H9 (cell line): ENCODE results near the gene ORAI3. TPM values are rescaled to one million over a fixed set of nuclear protein-coding genes. Genes with fewer than 3 reads are reported as not detected.

Source experiments
- DNase-seq: peaks from one replicate; pipeline ENCODE4 v3.0.0-alpha.2; 2017
- H2AFZ ChIP-seq: one replicate; pipeline ENCODE4 v1.6.1; 2013; ENCODE audit warnings: mild to moderate bottlenecking, low read length, control low read depth, moderate library complexity
- H2AK5ac ChIP-seq: 2 replicates; pipeline ENCODE4 v1.6.1; 2013; ENCODE audit warnings: low read length, control low read depth, mixed read lengths; ENCODE audit not compliant: insufficient read length
- H2BK120ac ChIP-seq: one replicate; pipeline ENCODE4 v1.6.1; 2013; ENCODE audit warnings: low read depth, mild to moderate bottlenecking, low read length, control low read depth, inconsistent platforms; ENCODE audit not compliant: poor library complexity, severe bottlenecking
- H2BK12ac ChIP-seq: 2 replicates; pipeline ENCODE4 v1.6.1; 2013; ENCODE audit warnings: low read length, control low read depth, mixed read lengths, low read depth; ENCODE audit not compliant: insufficient read length
- H2BK15ac ChIP-seq: 2 replicates; pipeline ENCODE4 v1.6.1; 2013; ENCODE audit warnings: low read depth, low read length, control low read depth
- H2BK20ac ChIP-seq: one replicate; pipeline ENCODE4 v1.6.1; 2013; ENCODE audit warnings: low read depth, mild to moderate bottlenecking, low read length, control low read depth, inconsistent platforms; ENCODE audit not compliant: poor library complexity, severe bottlenecking
- H2BK5ac ChIP-seq: 2 replicates; pipeline ENCODE4 v1.6.1; 2013; ENCODE audit warnings: low read length, control low read depth, mixed read lengths; ENCODE audit not compliant: insufficient read length
- H3K14ac ChIP-seq: 2 replicates; pipeline ENCODE4 v1.6.1; 2013; ENCODE audit warnings: low read length, control low read depth; ENCODE audit not compliant: insufficient read depth
- H3K18ac ChIP-seq: 2 replicates; pipeline ENCODE4 v1.6.1; 2013; ENCODE audit warnings: low read depth, mild to moderate bottlenecking, mixed read lengths, low read length, control low read depth; ENCODE audit not compliant: insufficient read length
- H3K23ac ChIP-seq: 2 replicates; pipeline ENCODE4 v1.6.1; 2013; ENCODE audit warnings: low read length, control low read depth, mixed read lengths, low read depth; ENCODE audit not compliant: insufficient read length
- H3K23me2 ChIP-seq: 2 replicates; pipeline ENCODE4 v1.6.1; 2013; ENCODE audit warnings: low read depth, mild to moderate bottlenecking, mixed read lengths, low read length, control low read depth; ENCODE audit not compliant: insufficient read length, poor library complexity, severe bottlenecking
- H3K27ac ChIP-seq: 2 replicates; pipeline ENCODE4 v1.5.1; 2013; ENCODE audit warnings: low read length, control low read depth, mixed read lengths, low read depth; ENCODE audit not compliant: insufficient read length
- H3K27me3 ChIP-seq: 2 replicates; pipeline ENCODE4 v1.6.1; 2013; ENCODE audit warnings: low read length, control low read depth, inconsistent platforms; ENCODE audit not compliant: insufficient read depth
- H3K4ac ChIP-seq: 2 replicates; pipeline ENCODE4 v1.6.1; 2013; ENCODE audit warnings: low read depth, mild to moderate bottlenecking, control low read depth, inconsistent platforms, low read length, moderate library complexity
- H3K4me1 ChIP-seq: 2 replicates; pipeline ENCODE4 v1.6.1; 2013; ENCODE audit warnings: low read length, control low read depth, inconsistent platforms; ENCODE audit not compliant: insufficient read depth
- H3K4me2 ChIP-seq: 2 replicates; pipeline ENCODE4 v1.6.1; 2013; ENCODE audit warnings: low read length, control low read depth, mixed read lengths; ENCODE audit not compliant: insufficient read length, insufficient read depth
- H3K56ac ChIP-seq: 2 replicates; pipeline ENCODE4 v1.6.1; 2013; ENCODE audit warnings: low read depth, mild to moderate bottlenecking, mixed read lengths, low read length, control low read depth; ENCODE audit not compliant: insufficient read length
- H3K79me1 ChIP-seq: 2 replicates; pipeline ENCODE4 v1.6.1; 2013; ENCODE audit warnings: low read depth, mild to moderate bottlenecking, moderate library complexity, low read length, control low read depth, inconsistent platforms; ENCODE audit not compliant: insufficient read depth, poor library complexity, severe bottlenecking
- H3K79me2 ChIP-seq: 2 replicates; pipeline ENCODE4 v1.6.1; 2013; ENCODE audit warnings: low read length, control low read depth, inconsistent platforms; ENCODE audit not compliant: insufficient read depth
- H3K9ac ChIP-seq: 2 replicates; pipeline ENCODE4 v1.6.1; 2013; ENCODE audit warnings: low read length, control low read depth, mixed read lengths; ENCODE audit not compliant: insufficient read length; ENCODE audit errors: extremely low read depth
- H3K9me3 ChIP-seq: one replicate; pipeline ENCODE4 v1.6.1; 2013; ENCODE audit warnings: low read depth, low read length, inconsistent platforms; ENCODE audit not compliant: control insufficient read depth
- H3T11ph ChIP-seq: one replicate; pipeline ENCODE4 v1.6.1; 2013; ENCODE audit warnings: mild to moderate bottlenecking, low read length, control low read depth, inconsistent platforms
- H4K20me1 ChIP-seq: one replicate; pipeline ENCODE4 v1.6.1; 2013; ENCODE audit not compliant: control insufficient read depth, insufficient read length, insufficient read depth
- H4K5ac ChIP-seq: 2 replicates; pipeline ENCODE4 v1.6.1; 2013; ENCODE audit warnings: low read depth, mild to moderate bottlenecking, mixed read lengths, low read length, control low read depth; ENCODE audit not compliant: insufficient read length
- H4K8ac ChIP-seq: replicated peaks from 2 replicates; pipeline ENCODE4 v1.6.1; 2013; ENCODE audit warnings: low read length, control low read depth, mixed read lengths, low read depth; ENCODE audit not compliant: insufficient read length
- H4K91ac ChIP-seq: 2 replicates; pipeline ENCODE4 v1.6.1; 2013; ENCODE audit warnings: low read depth, mild to moderate bottlenecking, moderate library complexity, mixed read lengths, low read length, control low read depth; ENCODE audit not compliant: insufficient read length
- H3K27ac Mint-ChIP-seq, 3 experiments: 2 replicates in 2 of 3; 3 replicates in 1 of 3; pipeline ENCODE4 v1.8.0; 2020 to 2021; ENCODE audit warnings: mixed read lengths in 3 of 3, mild to moderate bottlenecking in 1 of 3, moderate library complexity in 1 of 3
- H3K27me3 Mint-ChIP-seq: 2 replicates; pipeline ENCODE4 v1.8.0; 2021; ENCODE audit warnings: low read depth, mild to moderate bottlenecking, moderate library complexity, mixed read lengths
- H3K36me3 Mint-ChIP-seq, 3 experiments: 2 replicates in 2 of 3; 3 replicates in 1 of 3; pipeline ENCODE4 v1.8.0; 2020 to 2021; ENCODE audit warnings: low read depth in 3 of 3, mixed read lengths in 3 of 3; ENCODE audit not compliant: insufficient read depth in 1 of 3
- H3K4me1 Mint-ChIP-seq, 2 experiments: 2 replicates each; pipeline ENCODE4 v1.8.0; 2020; ENCODE audit warnings: mixed read lengths in 2 of 2
- H3K4me3 Mint-ChIP-seq, 2 experiments: 2 replicates in 1 of 2; 3 replicates in 1 of 2; pipeline ENCODE4 v1.8.0; 2020 to 2021; ENCODE audit warnings: mild to moderate bottlenecking in 2 of 2, mixed read lengths in 2 of 2, moderate library complexity in 1 of 2
- H3K9me3 Mint-ChIP-seq, 2 experiments: 2 replicates in 1 of 2; 3 replicates in 1 of 2; pipeline ENCODE4 v1.8.0; 2020; ENCODE audit warnings: mild to moderate bottlenecking in 2 of 2, mixed read lengths in 2 of 2, moderate library complexity in 1 of 2
- CTCF ChIP-seq: fragments of 200-600 bp; sonication (generic); conservative IDR thresholded peaks from 3 replicates; pipeline ENCODE4 v1.8.0; 2021; ENCODE audit warnings: antibody characterized with exemption, mild to moderate bottlenecking
- WGBS: extraction: QIAGEN DNeasy Blood & Tissue Kit; methylation state at CpG from one replicate; pipeline ENCODE4 v1.1.7; 2013; ENCODE audit warnings: missing lambda C conversion rate, low lambda C conversion rate, mixed read lengths; ENCODE audit not compliant: insufficient read length; ENCODE audit errors: extremely low coverage; 5-methylcytosine and 5-hydroxymethylcytosine counted together
- total RNA-seq: library from RNA; stranded (reverse); gene quantifications from 2 replicates; pipeline ENCODE4 v1.2.1, GENCODE V29; 2021

ORAI3 gene
- total RNA-seq, 1 experiment from 2014 or later = 6.9 TPM

- Histone ChIP-seq H4K91ac (no peak overlapping the region), H3K79me1 (no peaks in the 10 kb centered on the region), H3K18ac (peak overlapping the region; percentile 99), H4K5ac (peak overlapping the region; percentile 99), H2BK15ac (no peak overlapping the region), H3K27me3 (no peaks in the 10 kb centered on the region), H3K23ac (no peak overlapping the region), H2BK20ac (no peak overlapping the region), H2BK12ac (peak overlapping the region; percentile 99), H2BK120ac (peak overlapping the region; percentile 89), H3K56ac (peak overlapping the region; percentile 91), H3K4ac (no peak overlapping the region; the same call in 1 of the 2 replicates), H3K9ac (peak overlapping the region; percentile 96), H3K79me2 (no peaks in the 10 kb centered on the region), H3K23me2 (peaks cover 10% of the 10 kb centered on the region), H3K9me3 (no peaks in the 10 kb centered on the region), H3K4me1 (no peaks in the 10 kb centered on the region), H3K4me2 (peak overlapping the region; percentile 84), H2AK5ac (no peak overlapping the region), H3K27ac (peak overlapping the region; percentile 97), H4K8ac (peak overlapping the region; percentile 98), H2AFZ (peak overlapping the region; percentile 76), H3K14ac (peak overlapping the region; percentile 99), H3T11ph (no peak overlapping the region), H2BK5ac (peak overlapping the region; percentile 99), H4K20me1 (no peaks in the 10 kb centered on the region)
- no peak for TF ChIP-seq CTCF
- Mint-ChIP-seq H3K4me1 (peaks cover 12 to 24% of the 10 kb centered on the region in 2 experiments), H3K27ac (peak overlapping the region; percentile 100), H3K27me3 (no peaks in the 10 kb centered on the region), H3K36me3 (peaks cover 14 to 16% (median 15%) of the 10 kb centered on the region in 3 experiments), H3K4me3 (peak overlapping the region; percentile 93 to 100), H3K9me3 (no peaks in the 10 kb centered on the region; a peak in 1 of 5 replicates)
- DNase-seq = peak; percentile 100
- WGBS = no CpG with 5 or more reads among the region's 33 CpGs
Measured at GRCh38 chr16:30922960-30923535, 25.8 kb upstream of the ORAI3 start.
